Neutrophil (primary cell): ENCODE results near the gene ARHGEF40.

Experiments used
- H3K27ac ChIP-seq: fragments of 200-600 bp; sonication (generic); 2 replicates; pipeline ENCODE4 v1.5.1; 2016; ENCODE audit warnings: mild to moderate bottlenecking, moderate library complexity
- H3K27me3 ChIP-seq: fragments of 200-600 bp; sonication (generic); 2 replicates; pipeline ENCODE4 v1.6.0; 2016; ENCODE audit warnings: mild to moderate bottlenecking
- H3K36me3 ChIP-seq: fragments of 200-600 bp; sonication (generic); 2 replicates; pipeline ENCODE4 v1.5.1; 2017
- H3K4me1 ChIP-seq, 2 experiments: fragments of 200-600 bp in 1 of 2; sonication (generic) in 1 of 2; 1 replicate in 1 of 2; 2 replicates in 1 of 2; pipeline versions ENCODE4 v1.5.1 to v1.6.1; 2013 to 2016; ENCODE audit warnings: low read depth in 1 of 2, low read length in 1 of 2, mild to moderate bottlenecking in 1 of 2, moderate library complexity in 1 of 2; ENCODE audit not compliant: control insufficient read depth in 1 of 2, insufficient read depth in 1 of 2
- H3K4me3 ChIP-seq, 2 experiments: fragments of 200-600 bp in 1 of 2; sonication (generic) in 1 of 2; 1 replicate in 1 of 2; 2 replicates in 1 of 2; pipeline ENCODE4 v1.5.1; 2013 to 2016; ENCODE audit warnings: low read depth in 1 of 2, low read length in 1 of 2, mild to moderate bottlenecking in 1 of 2, moderate library complexity in 1 of 2
- H3K9me3 ChIP-seq: fragments of 200-600 bp; sonication (generic); 2 replicates; pipeline ENCODE4 v1.5.1; 2016
- CTCF ChIP-seq: fragments of 200-600 bp; sonication (generic); IDR thresholded peaks from 2 replicates; pipeline ENCODE4 v1.5.1; 2016; ENCODE audit warnings: antibody characterized with exemption

The ARHGEF40 gene

GRCh38 chr14:21059842-21060613, 10.1 kb upstream of the ARHGEF40 start:
- Histone ChIP-seq H3K27me3 (peaks cover 50% of the 10 kb centered on the region), H3K4me3 (no peak overlapping the region), H3K9me3 (no peaks in the 10 kb centered on the region), H3K36me3 (no peaks in the 10 kb centered on the region), H3K27ac (no peak overlapping the region), H3K4me1 (no peaks in the 10 kb centered on the region)
- no peak for TF ChIP-seq CTCF

DNA sequence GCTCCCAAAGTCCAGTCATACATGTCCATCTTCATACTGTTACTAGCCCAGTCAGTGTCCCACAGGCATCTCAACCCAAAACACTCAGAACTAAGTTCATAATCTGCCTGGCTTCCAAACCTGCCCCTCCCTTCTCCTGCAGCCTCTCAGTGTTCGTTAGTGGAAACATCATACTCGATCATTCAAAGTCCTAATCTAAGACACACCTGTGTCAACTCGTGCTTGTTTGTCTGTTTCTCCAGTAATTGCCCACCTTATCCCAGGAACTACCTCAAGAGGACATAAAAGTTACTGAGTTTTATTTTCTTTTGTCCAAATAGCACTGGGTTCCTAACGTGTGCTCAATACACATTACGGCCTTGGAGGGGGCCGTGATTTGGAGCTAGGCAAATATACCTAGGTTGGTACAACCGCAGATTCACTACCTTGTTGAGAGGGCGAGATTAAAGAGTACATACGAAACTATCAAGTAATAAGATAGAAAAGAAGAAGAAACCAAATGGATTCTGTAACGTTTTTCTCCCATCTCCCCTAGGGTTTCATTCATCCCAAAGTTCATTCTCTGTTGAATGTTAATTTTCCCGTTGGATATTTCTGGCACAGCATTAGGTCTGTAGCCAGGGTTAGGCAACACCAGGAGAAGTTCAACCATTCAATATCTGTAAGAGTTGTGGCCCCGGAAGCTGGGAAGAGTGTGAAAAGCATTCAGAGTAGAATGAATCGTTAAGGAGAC, 9.3 kb upstream of the ARHGEF40 start:
- H3K9me3 ChIP-seq: no peaks in the 10 kb centered on the region
- H3K4me3 ChIP-seq: no peak overlapping the region
- no peaks in the 10 kb centered on the region for H3K4me1 ChIP-seq
- H3K36me3 ChIP-seq: no peaks in the 10 kb centered on the region
- no peak overlapping the region for H3K27ac ChIP-seq
- peaks cover 57% of the 10 kb centered on the region for H3K27me3 ChIP-seq
- no peak for TF ChIP-seq CTCF

GRCh38 chr14:21061347-21061668, 8.8 kb upstream of the ARHGEF40 start:
- no peak for TF ChIP-seq CTCF
- no peaks in the 10 kb centered on the region for H3K9me3 ChIP-seq
- H3K27ac ChIP-seq: no peak overlapping the region
- no peaks in the 10 kb centered on the region for H3K36me3 ChIP-seq
- peaks cover 62% of the 10 kb centered on the region for H3K27me3 ChIP-seq
- H3K4me3 ChIP-seq: no peak overlapping the region
- no peaks in the 10 kb centered on the region for H3K4me1 ChIP-seq

GRCh38 chr14:21063479-21063878, 6.6 kb upstream of the ARHGEF40 start:
- Histone ChIP-seq H3K27me3 (peaks cover 82% of the 10 kb centered on the region), H3K36me3 (no peaks in the 10 kb centered on the region), H3K9me3 (no peaks in the 10 kb centered on the region), H3K27ac (no peak overlapping the region), H3K4me3 (no peak overlapping the region), H3K4me1 (peaks cover 1 to 2% of the 10 kb centered on the region in 2 experiments)
- no peak for TF ChIP-seq CTCF

- H3K4me3 ChIP-seq: no peak overlapping the region
- peak; percentile 20 for TF ChIP-seq CTCF
- H3K27me3 ChIP-seq: peaks cover 96% of the 10 kb centered on the region
- H3K27ac ChIP-seq: no peak overlapping the region
- no peaks in the 10 kb centered on the region for H3K36me3 ChIP-seq
- H3K4me1 ChIP-seq: peaks cover 32 to 34% of the 10 kb centered on the region in 2 experiments
- no peaks in the 10 kb centered on the region for H3K9me3 ChIP-seq
Measured at GRCh38 chr14:21066882-21067502, 3.1 kb upstream of the ARHGEF40 start.
